Esophagus (tissue), 2 donors: ENCODE measurements around the gene SENP8. TPM values are rescaled to one million over a fixed set of nuclear protein-coding genes. Genes with fewer than 3 reads are reported as not detected.
"Not testable (repeated sequence)": the region's sequence is repeated elsewhere in the genome, so short reads cannot be mapped to it uniquely, and the experiment has no call there.

ENCODE experiments used
- H3K27ac ChIP-seq, 2 donors: one replicate each; pipeline ENCODE4 v1.5.1; 2013; ENCODE audit warnings: low read depth in 2 of 2, mild to moderate bottlenecking in 2 of 2, inconsistent platforms in 1 of 2, low read length in 1 of 2, moderate library complexity in 1 of 2
- H3K27me3 ChIP-seq, 2 donors: one replicate each; pipeline ENCODE4 v1.6.1; 2013; ENCODE audit warnings: low read length in 2 of 2, control low read depth in 1 of 2, mild to moderate bottlenecking in 1 of 2; ENCODE audit not compliant: insufficient read depth in 2 of 2, control insufficient read depth in 1 of 2
- H3K36me3 ChIP-seq, 2 donors: one replicate each; pipeline ENCODE4 v1.6.1; 2013; ENCODE audit warnings: low read length in 1 of 2; ENCODE audit not compliant: control insufficient read depth in 2 of 2, insufficient read depth in 2 of 2
- H3K4me1 ChIP-seq, 2 donors: one replicate each; pipeline ENCODE4 v1.6.1; 2013; ENCODE audit warnings: low read length in 1 of 2; ENCODE audit not compliant: control insufficient read depth in 2 of 2, insufficient read depth in 2 of 2
- H3K4me3 ChIP-seq, 2 donors: one replicate each; pipeline ENCODE4 v1.5.1; 2013; ENCODE audit warnings: low read length in 2 of 2, mild to moderate bottlenecking in 2 of 2, low read depth in 1 of 2, moderate library complexity in 1 of 2
- H3K9me3 ChIP-seq, 2 donors: one replicate each; pipeline ENCODE4 v1.6.1; 2013; ENCODE audit warnings: mild to moderate bottlenecking in 2 of 2, low read depth in 1 of 2, low read length in 1 of 2, moderate library complexity in 1 of 2; ENCODE audit not compliant: control insufficient read depth in 2 of 2, insufficient read depth in 1 of 2
- WGBS, 2 donors: extraction: QIAGEN DNeasy Blood & Tissue Kit; methylation state at CpG; one replicate each; pipeline ENCODE4 v1.1.7; 2013; 5-methylcytosine and 5-hydroxymethylcytosine counted together
- polyA plus RNA-seq, 2 donors: library from polyadenylated mRNA; stranded (reverse); fragments of 200-250 nt; gene quantifications; one replicate each; pipeline ENCODE4 v1.2.3, GENCODE V29; 2013
- donor health status: healthy with polysubstance abuse.
- donor health status: Bipolar disorder and iron deficiency.

Gene SENP8
- 1 to 10 TPM in 1 of 2 donors, under 1 TPM in 1; 0.86 to 1.3 TPM for polyA plus RNA-seq

DNA sequence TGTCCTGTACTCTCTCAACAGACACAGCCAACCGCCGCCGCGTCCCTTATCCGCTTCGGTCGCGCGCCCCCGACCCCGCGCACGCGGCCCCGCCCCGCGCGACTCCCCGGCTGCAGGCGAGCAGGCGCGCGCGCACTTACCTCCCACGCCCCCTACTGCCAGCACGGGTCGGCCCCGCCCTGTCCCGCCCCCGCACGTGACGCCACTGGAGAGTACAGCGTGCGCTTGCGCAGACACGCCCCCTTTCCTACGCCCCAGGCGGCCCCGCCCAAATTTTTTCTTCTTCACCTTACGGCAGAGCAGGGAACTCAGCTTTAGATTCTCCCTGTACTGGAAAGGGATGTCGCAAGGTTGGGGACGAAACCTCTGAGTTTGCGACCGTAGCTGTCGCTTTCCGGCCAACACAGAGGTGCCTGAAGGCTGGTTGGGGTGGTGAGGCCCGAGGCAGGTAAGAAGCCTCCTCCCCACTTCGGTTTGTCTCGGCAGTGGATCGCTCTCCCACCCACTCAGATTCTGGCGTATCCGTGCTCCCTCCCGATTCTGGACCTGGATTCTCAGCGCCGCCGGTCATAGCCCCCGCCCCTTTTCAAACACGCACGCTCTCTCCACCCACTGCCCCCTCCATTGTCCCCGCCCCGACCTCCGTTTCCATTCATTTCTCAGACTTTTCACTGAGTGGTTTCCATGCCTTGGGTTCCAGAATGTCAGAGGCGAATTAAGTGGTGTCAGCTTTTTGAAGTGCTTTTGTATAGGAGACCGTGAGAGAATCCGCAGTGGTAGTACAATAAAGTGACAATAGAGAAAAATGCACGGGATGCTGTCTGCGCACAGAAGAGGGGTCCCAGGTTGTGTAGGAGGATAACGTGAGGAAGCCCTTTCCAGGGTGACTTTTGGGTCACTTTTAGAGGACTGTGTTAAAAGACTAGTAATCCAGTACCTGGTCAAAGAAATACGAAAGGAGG lies at the start of gene SENP8, which contains the start of gene MYO9A:
Gene SENP8 (plus strand): TSS at position 387 of the 962 bp plus-strand sequence. CDS start 21,221 bp downstream, outside the sequence.
Gene MYO9A (minus strand): TSS at position 134 of the 962 bp plus-strand sequence. CDS start 71,587 bp downstream, outside the sequence.
- Histone ChIP-seq H3K27ac (peak within 1 kb of the TSS; percentile 98 to 100), H3K36me3 (no peaks in the 10 kb centered on the region), H3K9me3 (no peaks in the 10 kb centered on the region), H3K27me3 (no peaks in the 10 kb centered on the region), H3K4me1 (no peaks in the 10 kb centered on the region), H3K4me3 (peak within 1 kb of the TSS; percentile 65 to 99)
- WGBS, 2 donors = 1% methylated on average over 69 of the region's 69 CpGs

DNA sequence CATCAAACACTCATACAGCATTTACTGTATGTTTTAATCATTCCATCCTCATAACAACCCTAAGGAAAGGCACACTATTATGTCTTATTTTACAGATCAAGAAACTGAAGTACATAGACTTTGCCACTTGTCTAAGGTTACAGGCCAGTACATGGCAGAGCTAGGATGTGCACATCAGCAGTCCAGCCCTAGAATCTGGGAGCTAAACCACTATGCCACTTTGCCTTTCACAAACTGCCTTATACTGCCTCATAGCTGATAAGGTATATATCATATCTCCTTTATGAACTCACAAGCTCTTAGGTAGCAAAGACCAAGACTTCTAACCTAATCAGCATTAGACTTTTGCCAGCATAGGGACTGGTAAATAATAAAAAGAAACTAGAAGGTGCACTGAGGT lies 49.3 kb upstream of the SENP8 start:
- Histone ChIP-seq H3K27me3 (no peaks in the 10 kb centered on the region), H3K4me1 (no peaks in the 10 kb centered on the region), H3K4me3 (no peak overlapping the region), H3K27ac (no peak overlapping the region), H3K36me3 (no peaks in the 10 kb centered on the region), H3K9me3 (no peaks in the 10 kb centered on the region)

- Histone ChIP-seq H3K9me3 (no peaks in the 10 kb centered on the region), H3K36me3 (no peaks in the 10 kb centered on the region), H3K4me3 (no peak overlapping the region), H3K4me1 (no peaks in the 10 kb centered on the region), H3K27ac (no peak overlapping the region), H3K27me3 (no peaks in the 10 kb centered on the region)
- 74 to 85% methylated on average over 1 of the region's 1 CpG for WGBS, 2 donors
These were observed 47.3 kb upstream of the SENP8 start for GRCh38 chr15:72070817-72071447.

- H3K9me3 ChIP-seq, H3K4me3 ChIP-seq, H3K36me3 ChIP-seq, H3K27ac ChIP-seq, H3K27me3 ChIP-seq, H3K4me1 ChIP-seq: not testable (repeated sequence)
- WGBS, 2 donors = 93 to 96% methylated on average over 8 of the region's 8 CpGs
These were observed 46.8 kb upstream of the SENP8 start for GRCh38 chr15:72071448-72071825.

DNA sequence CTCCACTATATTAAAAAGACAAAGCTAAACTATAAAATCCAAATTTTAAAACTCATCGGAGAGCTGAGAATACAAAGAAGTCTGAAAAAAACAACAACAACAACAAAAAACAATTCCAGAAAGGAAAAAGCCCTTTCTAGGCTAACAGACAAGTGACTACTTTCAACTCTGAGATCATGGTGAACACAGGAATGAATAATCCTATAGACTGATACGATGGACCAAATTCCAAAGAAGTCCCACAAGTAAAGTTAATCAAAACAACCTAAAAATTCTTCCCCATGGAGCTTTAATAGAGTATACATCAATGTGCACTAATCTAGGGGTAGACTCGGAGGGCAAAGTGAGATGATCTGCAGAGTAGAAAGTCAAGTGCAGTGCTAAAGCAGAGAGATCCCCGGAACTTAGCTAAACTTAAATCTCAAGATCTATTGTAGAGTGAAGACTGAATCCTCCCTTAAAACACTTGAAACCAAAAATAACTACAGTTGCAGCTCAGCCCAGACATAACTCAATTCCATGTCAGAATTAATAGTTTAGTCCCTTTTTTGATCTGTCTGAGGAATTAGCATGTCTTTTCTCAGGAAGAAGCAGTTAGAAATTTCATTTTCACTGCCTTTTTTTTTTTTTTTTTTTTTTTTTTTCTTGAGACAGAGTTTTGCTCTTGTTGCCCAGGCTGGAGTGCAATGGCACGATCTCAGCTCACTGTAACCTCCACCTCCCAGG lies 43.7 kb upstream of the SENP8 start:
- H3K4me1 ChIP-seq = no peaks in the 10 kb centered on the region
- H3K9me3 ChIP-seq = no peaks in the 10 kb centered on the region
- no peak overlapping the region for H3K4me3 ChIP-seq
- no peaks in the 10 kb centered on the region for H3K36me3 ChIP-seq
- no peaks in the 10 kb centered on the region for H3K27me3 ChIP-seq
- WGBS, 2 donors = 83 to 87% methylated on average over 5 of the region's 5 CpGs
- H3K27ac ChIP-seq = no peak overlapping the region

- Histone ChIP-seq H3K36me3 (no peaks in the 10 kb centered on the region), H3K27me3 (no peaks in the 10 kb centered on the region)
These were observed 40.3 kb upstream of the SENP8 start for GRCh38 chr15:72077950-72078349.

DNA sequence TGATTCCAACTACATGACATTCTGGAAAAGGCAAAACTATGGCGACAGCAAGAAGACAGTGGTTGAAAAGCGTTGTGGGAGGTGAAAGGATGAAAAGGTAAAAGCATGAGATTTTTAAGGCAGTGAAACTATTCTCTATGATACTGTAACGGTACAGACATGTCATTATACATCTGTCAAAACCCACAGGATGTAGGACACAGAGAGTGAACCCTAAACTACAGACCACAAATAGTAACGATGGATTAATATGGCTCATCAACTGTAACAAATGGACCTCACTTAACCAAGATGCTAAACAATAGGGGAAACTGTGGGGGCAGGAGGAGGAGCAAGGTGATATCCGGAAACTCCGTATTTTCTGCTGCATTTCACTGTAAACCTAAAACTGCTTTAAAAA lies 39.3 kb upstream of the SENP8 start:
- WGBS, 2 donors = 84 to 88% methylated on average over 6 of the region's 6 CpGs
- no peaks in the 10 kb centered on the region for H3K4me1 ChIP-seq
- H3K27ac ChIP-seq = no peak overlapping the region
- no peaks in the 10 kb centered on the region for H3K9me3 ChIP-seq
- no peaks in the 10 kb centered on the region for H3K27me3 ChIP-seq
- no peaks in the 10 kb centered on the region for H3K36me3 ChIP-seq
- no peak overlapping the region for H3K4me3 ChIP-seq

More at GRCh38 chr15:72077950-72078349, 40.3 kb upstream of the SENP8 start:
- WGBS, 2 donors = 96 to 100% methylated on average over 1 of the region's 1 CpG
- Histone ChIP-seq H3K9me3 (no peaks in the 10 kb centered on the region), H3K27ac (no peak overlapping the region), H3K4me3 (no peak overlapping the region), H3K4me1 (no peaks in the 10 kb centered on the region)

- H3K36me3 ChIP-seq = peaks cover 0 to 3% of the 10 kb centered on the region in 2 donors
- no peak overlapping the region for H3K27ac ChIP-seq
- 89 to 91% methylated on average over 1 of the region's 1 CpG for WGBS, 2 donors
- H3K4me3 ChIP-seq = no peak overlapping the region
- H3K9me3 ChIP-seq = peaks cover 0 to 3% of the 10 kb centered on the region in 2 donors
- H3K27me3 ChIP-seq = no peaks in the 10 kb centered on the region
- H3K4me1 ChIP-seq = peaks cover 0 to 7% of the 10 kb centered on the region in 2 donors
These were observed 36.0 kb upstream of the SENP8 start for GRCh38 chr15:72082176-72082575.

- Histone ChIP-seq H3K9me3 (peaks cover 0 to 3% of the 10 kb centered on the region in 2 donors), H3K4me3 (no peak overlapping the region), H3K4me1 (peaks cover 0 to 7% of the 10 kb centered on the region in 2 donors), H3K27ac (no peak overlapping the region), H3K36me3 (peaks cover 0 to 3% of the 10 kb centered on the region in 2 donors), H3K27me3 (no peaks in the 10 kb centered on the region)
- 83 to 87% methylated on average over 11 of the region's 11 CpGs for WGBS, 2 donors
These were observed 32.0 kb upstream of the SENP8 start for GRCh38 chr15:72086010-72086697.
